Testis (tissue), 3 donors: ENCODE results near the gene VIT. TPM values are rescaled to one million over a fixed set of nuclear protein-coding genes. Genes with fewer than 3 reads are reported as not detected.

Experiments used
- DNase-seq: peaks from one replicate; pipeline ENCODE4 v3.0.0-alpha.2; 2019
- H3K27ac ChIP-seq, 2 donors: fragments of 200-600 bp; sonication (generic); one replicate each; pipeline ENCODE4 v1.5.1; 2019
- H3K27me3 ChIP-seq: fragments of 200-600 bp; sonication (generic); one replicate; pipeline ENCODE4 v1.5.1; 2019
- H3K36me3 ChIP-seq: fragments of 200-600 bp; sonication (generic); one replicate; pipeline ENCODE4 v1.5.1; 2017; ENCODE audit warnings: low read depth; ENCODE audit errors: missing control alignments
- H3K4me1 ChIP-seq: fragments of 200-600 bp; sonication (generic); one replicate; pipeline ENCODE4 v1.5.1; 2019
- H3K4me3 ChIP-seq, 2 donors: fragments of 200-600 bp; sonication (generic); one replicate each; pipeline ENCODE4 v1.5.1; 2017 to 2019
- H3K9me3 ChIP-seq: fragments of 200-600 bp; sonication (generic); one replicate; pipeline ENCODE4 v1.5.1; 2017
- CTCF ChIP-seq, 3 experiments: fragments of 450-650 bp in 2 of 3; fragments of 200-600 bp in 1 of 3; sonication (generic) in 1 of 3; IDR thresholded peaks; one replicate each; pipeline ENCODE4 v1.5.1; 2016 to 2019; ENCODE audit warnings: antibody characterized with exemption in 3 of 3, mild to moderate bottlenecking in 2 of 3, moderate library complexity in 1 of 3
- POLR2A ChIP-seq: fragments of 450-650 bp; IDR thresholded peaks from one replicate; pipeline ENCODE4 v1.6.1; 2017; ENCODE audit warnings: antibody characterized with exemption, mild to moderate bottlenecking, moderate library complexity
- WGBS, 2 donors: methylation state at CpG; one replicate each; pipeline ENCODE4 v1.1.5; 2018; 5-methylcytosine and 5-hydroxymethylcytosine counted together
- intact Hi-C: fragments of 100-400 bp; cut with DNase I; formaldehyde crosslinking; loops from one replicate; pipeline ENCODE4 v1.15.1; 2023; ENCODE audit warnings: low total_unique reads
- polyA plus RNA-seq: library from polyadenylated mRNA; stranded (reverse); fragments of 350-450 nt; fragmentation: Illumina TruSeq; extraction: RNeasy Lipid Tissue Mini Kit (QIAGEN cat#74804); gene quantifications from one replicate; pipeline ENCODE4 v1.2.3, GENCODE V29; 2014; ENCODE audit warnings: low read depth, low replicate concordance; ENCODE audit not compliant: insufficient read depth
- total RNA-seq, 2 donors: library from RNA; depleted of rRNA; stranded (reverse); fragments of >200 nt; gene quantifications; one replicate each; pipeline ENCODE4 v1.2.3, GENCODE V29; 2016

VIT gene
- total and polyA plus RNA-seq, 3 donors from 2014 or later: 5.6 to 9.4 (median 7.2) TPM

DNA sequence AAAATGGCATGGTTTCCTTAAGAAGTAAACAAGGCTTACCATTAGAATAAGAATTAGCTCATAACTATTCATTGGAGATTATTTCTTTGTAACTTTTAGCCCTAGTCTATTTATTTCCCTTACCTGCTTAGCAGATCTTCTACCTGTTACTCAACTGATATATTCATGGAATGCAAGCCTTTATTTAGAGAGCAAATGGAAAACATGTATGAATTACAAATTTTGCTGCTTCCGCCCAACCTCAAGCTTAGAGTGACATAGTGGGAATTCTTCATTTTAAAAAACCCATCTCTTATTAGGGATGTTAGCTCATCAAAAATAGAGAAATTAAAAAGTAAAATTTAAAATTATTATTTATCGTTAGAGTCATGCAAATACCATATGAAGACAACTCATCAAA lies 158.9 kb downstream of the VIT start:
- Histone ChIP-seq H3K4me3 (no peak overlapping the region), H3K27me3 (no peaks in the 10 kb centered on the region), H3K27ac (no peak overlapping the region), H3K9me3 (no peaks in the 10 kb centered on the region), H3K4me1 (no peaks in the 10 kb centered on the region), H3K36me3 (no peaks in the 10 kb centered on the region)
- DNase-seq: no peak
- intact Hi-C loops: no loop called here
- TF ChIP-seq CTCF (IDR thresholded peaks at IDR 0.05): no peak
- no peak for TF ChIP-seq POLR2A
- whole genome bisulfite sequencing, 2 donors: 93 to 95% methylated on average over 2 of the region's 2 CpGs

- Histone ChIP-seq H3K4me3 (no peak overlapping the region), H3K9me3 (no peaks in the 10 kb centered on the region), H3K27me3 (no peaks in the 10 kb centered on the region), H3K4me1 (no peaks in the 10 kb centered on the region), H3K27ac (no peak overlapping the region), H3K36me3 (no peaks in the 10 kb centered on the region)
- TF ChIP-seq CTCF (IDR thresholded peaks at IDR 0.05): no peak
- no peak for TF ChIP-seq POLR2A
- no peak for DNase-seq
- WGBS, 2 donors: 86 to 87% methylated on average over 5 of the region's 5 CpGs
- intact Hi-C loops: no loop called here
Measured at GRCh38 chr2:36857713-36858112, 161.2 kb downstream of the VIT start.

GRCh38 chr2:36858551-36859365 lies 162.3 kb downstream of the VIT start:
- no peak overlapping the region for H3K4me3 ChIP-seq
- intact Hi-C loops: no loop called here
- no peak overlapping the region for H3K27ac ChIP-seq
- H3K27me3 ChIP-seq: no peaks in the 10 kb centered on the region
- no peaks in the 10 kb centered on the region for H3K36me3 ChIP-seq
- no peaks in the 10 kb centered on the region for H3K9me3 ChIP-seq
- TF ChIP-seq CTCF (IDR thresholded peaks at IDR 0.05) (no peak), POLR2A (no peak)
- H3K4me1 ChIP-seq: no peaks in the 10 kb centered on the region
- DNase-seq: no peak

DNA sequence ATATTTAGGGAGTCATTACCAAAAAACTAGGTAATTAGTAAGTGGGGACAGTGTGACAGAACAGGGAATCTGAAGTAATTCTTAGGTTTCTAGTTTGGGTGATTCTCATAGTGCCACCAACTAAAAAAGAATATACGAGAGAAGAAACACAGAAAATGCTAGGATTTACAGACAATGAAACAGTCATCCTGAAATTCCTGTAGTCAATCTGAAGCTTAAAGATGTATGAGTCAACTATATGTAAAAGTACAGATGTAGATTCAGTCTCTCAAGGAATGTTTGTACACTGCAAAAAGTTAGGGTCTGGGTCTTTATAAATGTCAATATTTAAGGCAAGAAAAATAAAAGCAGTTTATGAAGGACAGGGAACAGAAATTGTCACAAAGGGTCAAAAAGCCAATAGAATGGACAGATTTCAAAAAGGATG lies 162.9 kb downstream of the VIT start:
- TF ChIP-seq POLR2A (no peak), CTCF (IDR thresholded peaks at IDR 0.05) (no peak)
- H3K36me3 ChIP-seq: no peaks in the 10 kb centered on the region

DNA sequence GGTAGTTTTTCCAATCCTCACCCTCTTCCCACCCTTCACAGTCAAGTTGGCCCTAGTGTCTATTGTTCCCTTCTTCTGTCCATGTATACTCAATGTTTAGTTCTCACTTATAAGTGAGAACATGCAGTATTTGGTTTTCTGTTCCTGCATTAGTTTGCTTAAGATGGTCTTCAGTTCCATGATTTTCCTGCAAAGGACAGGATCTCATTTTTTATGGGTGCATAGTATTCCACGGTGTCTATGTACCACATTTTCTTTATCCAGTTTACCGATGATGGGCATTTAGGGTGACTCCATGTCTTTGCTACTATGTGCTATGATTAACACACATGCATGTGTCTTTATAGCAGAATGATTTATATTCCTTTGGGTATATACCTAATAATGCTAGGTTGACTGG lies 165.4 kb downstream of the VIT start:
- TF ChIP-seq CTCF (IDR thresholded peaks at IDR 0.05) (no peak), POLR2A (no peak)
- H3K4me3 ChIP-seq: no peak overlapping the region
- DNase-seq: no peak
- H3K4me1 ChIP-seq: no peaks in the 10 kb centered on the region
- intact Hi-C loops: no loop called here
- H3K27me3 ChIP-seq: no peaks in the 10 kb centered on the region
- no peaks in the 10 kb centered on the region for H3K9me3 ChIP-seq
- H3K36me3 ChIP-seq: no peaks in the 10 kb centered on the region
- H3K27ac ChIP-seq: no peak overlapping the region
- WGBS, 2 donors: 93 to 95% methylated on average over 2 of the region's 2 CpGs

More for the DNA sequence above, 162.9 kb downstream of the VIT start:
- Histone ChIP-seq H3K27me3 (no peaks in the 10 kb centered on the region), H3K27ac (no peak overlapping the region), H3K9me3 (no peaks in the 10 kb centered on the region), H3K4me1 (no peaks in the 10 kb centered on the region), H3K4me3 (no peak overlapping the region)
- 96 to 97% methylated on average over 1 of the region's 1 CpG for WGBS, 2 donors
- intact Hi-C loops: no loop called here
- no peak for DNase-seq
